Peyer's patch (tissue), 4 donors: ENCODE measurements around the gene TBL3. TPM values are rescaled to one million over a fixed set of nuclear protein-coding genes. Genes with fewer than 3 reads are reported as not detected.

Experiments
- DNase-seq, 3 donors: peaks; one replicate each; pipeline ENCODE4 v3.0.0-alpha.2; 2017 to 2019
- H3K27ac ChIP-seq, 4 donors: fragments of 200-600 bp; sonication (generic); one replicate each; pipeline ENCODE4 v1.5.1; 2016 to 2019
- H3K27me3 ChIP-seq, 2 donors: fragments of 200-600 bp; sonication (generic); one replicate each; pipeline ENCODE4 v1.5.1; 2019
- H3K36me3 ChIP-seq, 3 donors: fragments of 200-600 bp; sonication (generic); one replicate each; pipeline ENCODE4 v1.5.1; 2016 to 2019
- H3K4me1 ChIP-seq, 4 donors: fragments of 200-600 bp; sonication (generic); one replicate each; pipeline ENCODE4 v1.5.1; 2016 to 2019
- H3K4me3 ChIP-seq, 4 donors: fragments of 200-600 bp; sonication (generic); 1 replicate in 3 of 4; 2 replicates in 1 of 4; pipeline ENCODE4 v1.5.1; 2016 to 2019; ENCODE audit warnings: mild to moderate bottlenecking in 1 of 4
- H3K9me3 ChIP-seq, 4 donors: fragments of 200-600 bp; sonication (generic); one replicate each; pipeline ENCODE4 v1.5.1; 2016 to 2019; ENCODE audit warnings: mild to moderate bottlenecking in 1 of 4
- POLR2A ChIP-seq, 2 donors: fragments of 450-650 bp; IDR thresholded peaks; one replicate each; pipeline ENCODE4 v1.5.1; 2017; ENCODE audit warnings: antibody characterized with exemption in 2 of 2, mild to moderate bottlenecking in 2 of 2, moderate library complexity in 2 of 2
- small RNA-seq, 2 donors: library from RNA; depleted of rRNA; stranded (forward); fragments of <200 nt; gene quantifications; one replicate each; pipeline ENCODE3, GENCODE V24; 2016
- total RNA-seq, 4 donors: library from RNA; depleted of rRNA; stranded (reverse); fragments of >200 nt; gene quantifications; one replicate each; pipeline ENCODE4 v1.1.0, GENCODE V29; 2016
- TF ChIP-seq, protein P1 (sequence below), 6 experiments: fragments of 450-650 bp in 4 of 6; fragments of 200-600 bp in 2 of 6; sonication (generic) in 1 of 6; IDR thresholded peaks; one replicate each; pipeline ENCODE4 v1.5.1; 2017 to 2019; ENCODE audit warnings: antibody characterized with exemption in 6 of 6, mild to moderate bottlenecking in 3 of 6, moderate library complexity in 1 of 6

The TBL3 gene
- total RNA-seq, 4 donors from 2014 or later, result 19.8 to 50.8 (median 39.1) TPM

- TF ChIP-seq POLR2A (IDR thresholded peaks at IDR 0.05), result no peak
- TF ChIP-seq, protein P1, sequence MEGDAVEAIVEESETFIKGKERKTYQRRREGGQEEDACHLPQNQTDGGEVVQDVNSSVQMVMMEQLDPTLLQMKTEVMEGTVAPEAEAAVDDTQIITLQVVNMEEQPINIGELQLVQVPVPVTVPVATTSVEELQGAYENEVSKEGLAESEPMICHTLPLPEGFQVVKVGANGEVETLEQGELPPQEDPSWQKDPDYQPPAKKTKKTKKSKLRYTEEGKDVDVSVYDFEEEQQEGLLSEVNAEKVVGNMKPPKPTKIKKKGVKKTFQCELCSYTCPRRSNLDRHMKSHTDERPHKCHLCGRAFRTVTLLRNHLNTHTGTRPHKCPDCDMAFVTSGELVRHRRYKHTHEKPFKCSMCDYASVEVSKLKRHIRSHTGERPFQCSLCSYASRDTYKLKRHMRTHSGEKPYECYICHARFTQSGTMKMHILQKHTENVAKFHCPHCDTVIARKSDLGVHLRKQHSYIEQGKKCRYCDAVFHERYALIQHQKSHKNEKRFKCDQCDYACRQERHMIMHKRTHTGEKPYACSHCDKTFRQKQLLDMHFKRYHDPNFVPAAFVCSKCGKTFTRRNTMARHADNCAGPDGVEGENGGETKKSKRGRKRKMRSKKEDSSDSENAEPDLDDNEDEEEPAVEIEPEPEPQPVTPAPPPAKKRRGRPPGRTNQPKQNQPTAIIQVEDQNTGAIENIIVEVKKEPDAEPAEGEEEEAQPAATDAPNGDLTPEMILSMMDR (IDR thresholded peaks at IDR 0.05), result no peak
- Histone ChIP-seq H3K4me1 (peaks cover 0 to 53% (median 6%) of the 10 kb centered on the region in 4 donors), H3K27ac (peak overlapping the region in 2 of 4 donors; percentile 30 to 38)
These were observed 57.5 kb downstream of the TBL3 start for GRCh38 chr16:2029350-2029749.

GRCh38 chr16:2030036-2030435, 58.2 kb downstream of the TBL3 start:
- TF ChIP-seq, protein P1 (IDR thresholded peaks at IDR 0.05), result no peak
- TF ChIP-seq POLR2A (IDR thresholded peaks at IDR 0.05), result no peak
- Histone ChIP-seq H3K27me3 (no peaks in the 10 kb centered on the region), H3K9me3 (no peaks in the 10 kb centered on the region), H3K4me3 (peak overlapping the region in 1 of 4 donors; percentile 24), H3K4me1 (peaks cover 0 to 56% (median 6%) of the 10 kb centered on the region in 4 donors), H3K27ac (peak overlapping the region in 2 of 4 donors; percentile 30 to 38), H3K36me3 (no peaks in the 10 kb centered on the region)
- no peak for DNase-seq

More at GRCh38 chr16:2029350-2029749, 57.5 kb downstream of the TBL3 start:
- H3K9me3 ChIP-seq, result no peaks in the 10 kb centered on the region
- H3K4me3 ChIP-seq, result peak overlapping the region in 2 of 4 donors; percentile 7 to 30
- H3K27me3 ChIP-seq, result no peaks in the 10 kb centered on the region
- no peak for DNase-seq
- H3K36me3 ChIP-seq, result no peaks in the 10 kb centered on the region

- TF ChIP-seq POLR2A (IDR thresholded peaks at IDR 0.05), result no peak
- TF ChIP-seq, protein P1 (IDR thresholded peaks at IDR 0.05), result no peak
- Histone ChIP-seq H3K27me3 (no peaks in the 10 kb centered on the region), H3K4me3 (no peak overlapping the region), H3K4me1 (peaks cover 0 to 63% (median 5%) of the 10 kb centered on the region in 4 donors), H3K27ac (peak overlapping the region in 2 of 4 donors; percentile 49 to 90), H3K36me3 (no peaks in the 10 kb centered on the region), H3K9me3 (no peaks in the 10 kb centered on the region)
- no peak for DNase-seq
These were observed 59.3 kb downstream of the TBL3 start for GRCh38 chr16:2031081-2031577.

Small RNAs within 50 kb of the gene (small RNA-seq; reads per million reads assigned to genes)
- gene AC005363.2 (0 reads per million in 2 donors), gene RN7SL219P (0 reads per million in 2 donors), gene SNORA10 (0 reads per million in 2 donors), gene SNORA64 (0 reads per million in 2 donors)

Other genes starting within 250 kb of the TBL3 start
- 100 to 1,000 TPM in 3 of 4 donors, 10 to 100 TPM in 1; 69.3 to 150 (median 126) TPM for gene NME3, start 200.5 kb upstream of the TBL3 start, total RNA-seq
- 10 to 100 TPM; 54.6 to 99.9 (median 67.0) TPM for gene EME2, start 199.2 kb upstream of the TBL3 start, total RNA-seq
- 100 to 1,000 TPM in 1 of 4 donors, 10 to 100 TPM in 3; 67.6 to 114 (median 82.3) TPM for gene MRPS34, start 198.9 kb upstream of the TBL3 start, total RNA-seq
- gene SPSB3, start 189.5 kb upstream of the TBL3 start, total RNA-seq, result 100 to 1,000 TPM in 2 of 4 donors, 10 to 100 TPM in 2; 76.4 to 148 (median 102) TPM
- gene NUBP2, start 189.1 kb upstream of the TBL3 start, total RNA-seq, result 10 to 100 TPM; 47.1 to 99.9 (median 59.3) TPM
- gene IGFALS, start 178.3 kb upstream of the TBL3 start, total RNA-seq, result under 1 TPM in 1 of 4 donors, not detected in 3; 0.35 TPM
- gene HAGH, start 145.2 kb upstream of the TBL3 start, total RNA-seq, result 100 to 1,000 TPM; 105 to 187 (median 155) TPM
- gene FAHD1, start 144.8 kb upstream of the TBL3 start, total RNA-seq, result 100 to 1,000 TPM; 107 to 188 (median 152) TPM
- gene MEIOB, start 99.9 kb upstream of the TBL3 start, total RNA-seq, result not detected
- not detected for gene HS3ST6, start 53.6 kb upstream of the TBL3 start, total RNA-seq
- 10 to 100 TPM; 17.3 to 46.6 (median 38.3) TPM for gene MSRB1, start 28.9 kb upstream of the TBL3 start, total RNA-seq
- gene RPL3L, start 17.4 kb upstream of the TBL3 start, total RNA-seq, result not detected
- gene NDUFB10, start 12.5 kb upstream of the TBL3 start, total RNA-seq, result 100 to 1,000 TPM in 3 of 4 donors, 10 to 100 TPM in 1; 55.3 to 373 (median 236) TPM
- gene RPS2, start 7.2 kb upstream of the TBL3 start, total RNA-seq, result 1,000 to 10,000 TPM in 3 of 4 donors, 100 to 1,000 TPM in 1; 736 to 1,881 (median 1,543) TPM
- not detected for gene RNF151, start 5.2 kb upstream of the TBL3 start, total RNA-seq
- 10 to 100 TPM in 3 of 4 donors, 1 to 10 TPM in 1; 8.6 to 23.1 (median 11.3) TPM for gene NOXO1, start 9.4 kb downstream of the TBL3 start, total RNA-seq
- 100 to 1,000 TPM in 1 of 4 donors, 10 to 100 TPM in 3; 31.4 to 102 (median 83.1) TPM for gene GFER, start 12.1 kb downstream of the TBL3 start, total RNA-seq
- 1 to 10 TPM in 3 of 4 donors, not detected in 1; 1.3 to 3.9 (median 3.3) TPM for gene SYNGR3, start 17.9 kb downstream of the TBL3 start, total RNA-seq
- gene ZNF598, start 37.8 kb downstream of the TBL3 start, total RNA-seq, result 10 to 100 TPM; 48.5 to 84.0 (median 51.4) TPM
- 1 to 10 TPM in 2 of 4 donors, not detected in 2; 2.8 to 9.1 TPM for gene NPW, start 47.7 kb downstream of the TBL3 start, total RNA-seq
- 100 to 1,000 TPM in 1 of 4 donors, 10 to 100 TPM in 3; 21.5 to 104 (median 30.2) TPM for gene NHERF2, start 54.8 kb downstream of the TBL3 start, total RNA-seq
- 10 to 100 TPM; 14.9 to 28.8 (median 19.9) TPM for gene NTHL1, start 75.8 kb downstream of the TBL3 start, total RNA-seq
- 100 to 1,000 TPM in 3 of 4 donors, 10 to 100 TPM in 1; 98.4 to 220 (median 141) TPM for gene TSC2, start 75.9 kb downstream of the TBL3 start, total RNA-seq
- 100 to 1,000 TPM in 3 of 4 donors, 10 to 100 TPM in 1; 64.6 to 305 (median 188) TPM for gene PKD1, start 163.8 kb downstream of the TBL3 start, total RNA-seq
- 10 to 100 TPM; 17.9 to 33.8 (median 24.3) TPM for gene RAB26, start 176.6 kb downstream of the TBL3 start, total RNA-seq
- 100 to 1,000 TPM in 1 of 4 donors, 10 to 100 TPM in 3; 51.2 to 120 (median 79.3) TPM for gene TRAF7, start 183.7 kb downstream of the TBL3 start, total RNA-seq
- gene CASKIN1, start 224.6 kb downstream of the TBL3 start, total RNA-seq, result not detected
- gene MLST8, start 233.4 kb downstream of the TBL3 start, total RNA-seq, result 10 to 100 TPM; 45.7 to 95.7 (median 69.4) TPM
- 10 to 100 TPM; 13.3 to 44.6 (median 19.8) TPM for gene BRICD5, start 238.8 kb downstream of the TBL3 start, total RNA-seq
- 10 to 100 TPM; 21.7 to 25.6 (median 23.1) TPM for gene PGP, start 242.8 kb downstream of the TBL3 start, total RNA-seq